Measurements from ENCODE around the gene IL6. TPM values are rescaled to one million over a fixed set of nuclear protein-coding genes. Genes with fewer than 3 reads are reported as not detected.
"Not testable (repeated sequence)": the region's sequence is repeated elsewhere in the genome, so short reads cannot be mapped to it uniquely, and the experiment has no call there.

Gene IL6
- total and polyA plus RNA-seq, 2 donors (not counting 1 experiment from before 2014, with no cell fraction given) = 2.6 to 222 TPM

DNA sequence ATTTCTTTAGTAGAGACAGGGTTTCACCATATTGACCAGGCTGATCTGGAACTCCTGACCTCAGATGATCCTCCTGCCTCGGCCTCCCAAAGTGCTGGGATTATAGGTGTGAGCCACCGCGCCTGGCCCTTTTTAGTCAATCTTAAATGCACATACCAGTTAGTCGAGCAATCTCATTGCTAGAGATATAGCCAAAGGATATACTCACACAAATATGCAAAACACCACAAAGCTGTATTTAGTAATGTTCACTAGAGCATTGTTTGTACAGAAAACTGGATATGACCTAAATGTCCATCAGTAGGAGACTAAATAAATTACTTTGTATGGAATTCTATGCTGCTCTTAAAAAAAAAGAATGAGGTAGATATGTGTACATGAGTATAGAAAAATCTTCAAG lies 24.5 kb upstream of the IL6 start:
- H3K9me3 Mint-ChIP-seq (ENCODE audit: insufficient read depth) = no peaks in the 10 kb centered on the region
- H3K27ac Mint-ChIP-seq = peak overlapping the region; percentile 62
- Histone ChIP-seq H2AFZ (ENCODE audit: insufficient read depth, low read depth, low read length, poor library complexity, severe bottlenecking) (no peak overlapping the region), H3K27ac (ENCODE audit: low read length in 2 of 2) (peak overlapping the region; percentile 25), H3K27me3 (replicated peaks in 1 of 4; ENCODE audit: control extremely low read depth in 1 of 4, control insufficient read depth in 3 of 4, insufficient read depth in 4 of 4, low read length in 3 of 4) (no peaks in the 10 kb centered on the region), H4K20me1 (ENCODE audit: control insufficient read depth, insufficient read depth, low read length, poor library complexity, severe bottlenecking) (no peaks in the 10 kb centered on the region), H3K4me2 (replicated peaks; ENCODE audit: low read depth, low read length, poor library complexity, severe bottlenecking) (peak overlapping the region; percentile 7), H3K9ac (ENCODE audit: low read length) (no peak overlapping the region), H3K4me1 (ENCODE audit: control insufficient read depth in 2 of 2, insufficient read depth in 2 of 2, low read length in 2 of 2) (peaks cover 48 to 49% of the 10 kb centered on the region in 2 donors), H3K36me3 (replicated peaks in 1 of 2; ENCODE audit: control extremely low read depth in 1 of 2, control insufficient read depth in 1 of 2, extremely low read depth in 1 of 2, insufficient read depth in 2 of 2, low read length in 1 of 2) (no peaks in the 10 kb centered on the region), H3K4me3 (ENCODE audit: control extremely low read depth in 1 of 5, extremely low read depth in 1 of 5, insufficient read depth in 1 of 5, low read depth in 2 of 5, low read length in 4 of 5) (no peak overlapping the region), H3K79me2 (ENCODE audit: control insufficient read depth, insufficient read depth, low read length) (peaks cover 13% of the 10 kb centered on the region), H3K9me3 (ENCODE audit: control extremely low read depth in 1 of 3, control insufficient read depth in 2 of 3, insufficient read depth in 1 of 3, low read length in 2 of 3) (no peaks in the 10 kb centered on the region)
- DNase-seq (no peak), ATAC-seq (ENCODE audit: low read depth) (no peak)
- TF ChIP-seq EZH2 (IDR thresholded peaks at IDR 0.05; ENCODE audit: borderline replicate concordance, insufficient read depth, low read depth, low read length, poor library complexity, severe bottlenecking) = no peak
- no peak for TF ChIP-seq CTCF (IDR thresholded peaks at IDR 0.05)
- H3K4me3 Mint-ChIP-seq = peak overlapping the region; percentile 8
- ChIA-PET POLR2A (interaction anchor here (1.1 kb wide), 1 partner anchor 22 kb away, joined by 3 read pairs; no protein-coding TSS in a partner anchor), CTCF (interaction anchor here (1.1 kb wide), 2 partner anchors 21 to 26 kb away, joined by 4 read pairs; no protein-coding TSS in a partner anchor)
- intact Hi-C loops (cut with micrococcal nuclease) = no loop called here
- H3K27me3 Mint-ChIP-seq = no peaks in the 10 kb centered on the region
- WGBS (ENCODE audit: insufficient coverage) = 100% methylated on average over 1 of the region's 4 CpGs
- H3K4me1 Mint-ChIP-seq = peaks cover 51% of the 10 kb centered on the region

DNA sequence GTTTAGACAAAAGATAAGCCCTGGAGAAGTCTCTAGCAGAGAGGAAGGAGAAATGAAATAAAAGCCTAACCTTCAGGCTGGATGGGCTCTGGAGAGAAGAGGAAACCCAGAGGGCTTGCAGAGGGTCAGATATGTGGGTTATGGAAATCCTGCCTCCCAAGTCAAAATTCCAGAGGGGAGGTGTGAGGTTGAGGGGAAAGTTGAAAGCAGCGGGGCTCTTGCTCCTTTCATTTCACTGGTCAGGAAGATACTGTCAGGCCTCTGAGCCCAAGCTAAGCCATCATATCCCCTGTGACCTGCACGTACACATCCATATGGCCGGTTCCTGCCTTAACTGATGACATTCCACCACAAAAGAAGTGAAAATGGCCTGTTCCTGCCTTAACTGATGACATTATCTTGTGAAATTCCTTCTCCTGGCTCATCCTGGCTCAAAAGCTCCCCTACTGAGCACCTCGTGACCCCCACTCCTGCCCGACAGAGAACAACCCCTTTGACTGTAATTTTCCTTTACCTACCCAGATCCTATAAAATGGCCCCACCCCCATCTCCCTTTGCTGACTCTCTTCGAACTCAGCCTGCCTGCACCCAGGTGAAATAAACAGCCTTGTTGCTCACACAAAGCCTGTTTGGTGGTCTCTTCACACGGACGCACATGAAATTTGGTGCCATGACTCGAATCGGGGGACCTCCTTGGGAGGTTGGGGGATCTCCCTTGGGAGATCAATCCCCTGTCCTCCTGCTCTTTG lies 23.7 kb upstream of the IL6 start:
- H3K9ac ChIP-seq (ENCODE audit: low read length); H3K4me2 ChIP-seq (replicated peaks; ENCODE audit: low read depth, low read length, poor library complexity, severe bottlenecking); intact Hi-C loops (cut with micrococcal nuclease); DNase-seq; H4K20me1 ChIP-seq (ENCODE audit: control insufficient read depth, insufficient read depth, low read length, poor library complexity, severe bottlenecking); H3K4me3 ChIP-seq (ENCODE audit: control extremely low read depth in 1 of 5, extremely low read depth in 1 of 5, insufficient read depth in 1 of 5, low read depth in 2 of 5, low read length in 4 of 5); H3K27me3 Mint-ChIP-seq; H3K27me3 ChIP-seq (replicated peaks in 1 of 4; ENCODE audit: control extremely low read depth in 1 of 4, control insufficient read depth in 3 of 4, insufficient read depth in 4 of 4, low read length in 3 of 4); H2AFZ ChIP-seq (ENCODE audit: insufficient read depth, low read depth, low read length, poor library complexity, severe bottlenecking); H3K36me3 ChIP-seq (replicated peaks in 1 of 2; ENCODE audit: control extremely low read depth in 1 of 2, control insufficient read depth in 1 of 2, extremely low read depth in 1 of 2, insufficient read depth in 2 of 2, low read length in 1 of 2); H3K4me3 Mint-ChIP-seq; POLR2A ChIA-PET; ATAC-seq (ENCODE audit: low read depth); H3K9me3 ChIP-seq (ENCODE audit: control extremely low read depth in 1 of 3, control insufficient read depth in 2 of 3, insufficient read depth in 1 of 3, low read length in 2 of 3); H3K9me3 Mint-ChIP-seq (ENCODE audit: insufficient read depth): not testable (repeated sequence)
- Histone ChIP-seq H3K4me1 (ENCODE audit: control insufficient read depth in 2 of 2, insufficient read depth in 2 of 2, low read length in 2 of 2) (peaks cover 41% of the 10 kb centered on the region in 2 donors), H3K79me2 (ENCODE audit: control insufficient read depth, insufficient read depth, low read length) (peaks cover 13% of the 10 kb centered on the region), H3K27ac (ENCODE audit: low read length in 2 of 2) (peak overlapping the region in 1 of 2 donors; percentile 25)
- Mint-ChIP-seq H3K4me1 (peaks cover 45% of the 10 kb centered on the region), H3K27ac (peak overlapping the region; percentile 62)
- WGBS (ENCODE audit: insufficient coverage) = no CpG with 5 or more reads among the region's 10 CpGs
- CTCF ChIA-PET = interaction anchor here (1.1 kb wide), 1 partner anchor 25 kb away, joined by 4 read pairs; no protein-coding TSS in a partner anchor

DNA sequence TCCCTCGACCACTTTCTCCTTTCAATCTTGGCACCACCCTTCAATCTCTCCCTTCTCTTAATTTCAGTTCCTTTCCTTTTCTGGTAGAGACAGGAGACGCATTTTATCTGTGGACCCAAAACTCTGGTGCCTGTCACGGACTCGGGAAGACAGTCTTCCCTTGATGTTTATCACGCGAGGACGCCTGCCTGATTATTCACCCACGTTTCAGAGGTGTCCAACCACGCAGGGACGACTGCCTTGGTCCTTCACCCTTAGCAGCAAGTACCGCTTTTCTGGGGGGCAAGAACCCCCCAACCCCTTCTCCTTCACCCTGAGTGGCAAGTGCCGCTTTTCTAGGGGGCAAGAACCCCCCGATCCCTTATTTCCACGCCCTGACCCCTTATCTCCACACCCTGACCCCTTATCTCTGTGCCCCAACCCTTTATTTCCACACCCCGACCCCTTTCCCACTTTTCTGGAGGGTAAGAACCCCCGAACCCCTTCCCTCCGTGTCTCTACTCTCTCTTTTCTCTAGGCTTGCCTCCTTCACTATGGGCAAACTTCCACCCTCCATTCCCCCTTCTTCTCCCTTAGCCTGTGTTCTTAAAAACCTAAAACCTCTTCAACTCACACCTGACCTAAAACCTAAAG lies 22.9 kb upstream of the IL6 start:
- H3K4me1 Mint-ChIP-seq = peaks cover 38% of the 10 kb centered on the region
- H3K27ac ChIP-seq (ENCODE audit: low read length in 2 of 2); intact Hi-C loops (cut with micrococcal nuclease); H3K4me3 Mint-ChIP-seq; H3K4me3 ChIP-seq (ENCODE audit: control extremely low read depth in 1 of 5, extremely low read depth in 1 of 5, insufficient read depth in 1 of 5, low read depth in 2 of 5, low read length in 4 of 5); H3K9me3 ChIP-seq (ENCODE audit: control extremely low read depth in 1 of 3, control insufficient read depth in 2 of 3, insufficient read depth in 1 of 3, low read length in 2 of 3); H3K4me2 ChIP-seq (replicated peaks; ENCODE audit: low read depth, low read length, poor library complexity, severe bottlenecking); CTCF ChIA-PET; H3K79me2 ChIP-seq (ENCODE audit: control insufficient read depth, insufficient read depth, low read length); H3K27me3 ChIP-seq (replicated peaks in 1 of 4; ENCODE audit: control extremely low read depth in 1 of 4, control insufficient read depth in 3 of 4, insufficient read depth in 4 of 4, low read length in 3 of 4); H3K9me3 Mint-ChIP-seq (ENCODE audit: insufficient read depth); H3K27me3 Mint-ChIP-seq; H3K36me3 ChIP-seq (replicated peaks in 1 of 2; ENCODE audit: control extremely low read depth in 1 of 2, control insufficient read depth in 1 of 2, extremely low read depth in 1 of 2, insufficient read depth in 2 of 2, low read length in 1 of 2); POLR2A ChIA-PET; H4K20me1 ChIP-seq (ENCODE audit: control insufficient read depth, insufficient read depth, low read length, poor library complexity, severe bottlenecking); H3K9ac ChIP-seq (ENCODE audit: low read length); DNase-seq; ATAC-seq (ENCODE audit: low read depth); H3K27ac Mint-ChIP-seq; H2AFZ ChIP-seq (ENCODE audit: insufficient read depth, low read depth, low read length, poor library complexity, severe bottlenecking): not testable (repeated sequence)
- WGBS (ENCODE audit: insufficient coverage) = 94% methylated on average over 10 of the region's 17 CpGs
- H3K4me1 ChIP-seq (ENCODE audit: control insufficient read depth in 2 of 2, insufficient read depth in 2 of 2, low read length in 2 of 2) = peaks cover 33 to 34% of the 10 kb centered on the region in 2 donors

All from B cell (primary cell).